HepG2 (cell line): ENCODE data around the gene DNAJC5. TPM values are rescaled to one million over a fixed set of nuclear protein-coding genes. Genes with fewer than 3 reads are reported as not detected.
A peak's percentile ranks its signal among the peaks of the same experiment; 100 is the strongest.

Experiments used
- DRAP1 ChIP-seq: IDR thresholded peaks from 2 replicates; pipeline ENCODE4 v1.6.1; 2016; ENCODE audit warnings: missing genetic modification reagents, missing compliant biosample characterization
- FOSL1 ChIP-seq: sonication (generic); formaldehyde crosslinking; IDR thresholded peaks from 2 replicates; pipeline ENCODE4 v1.9.0; 2021; ENCODE audit warnings: missing genetic modification reagents, borderline replicate concordance
- KLF12 ChIP-seq: sonication (generic); formaldehyde crosslinking; IDR thresholded peaks from 2 replicates; pipeline ENCODE4 v1.4.0; 2020; ENCODE audit warnings: missing genetic modification reagents, borderline replicate concordance
- MAF1 ChIP-seq: sonication (generic); formaldehyde crosslinking; IDR thresholded peaks from 2 replicates; pipeline ENCODE4 v1.5.0; 2020; ENCODE audit warnings: missing genetic modification reagents, borderline replicate concordance
- NFE2L2 ChIP-seq: fragments of 150-350 bp; IDR thresholded peaks from 2 replicates; pipeline ENCODE4 v1.6.1; 2014; ENCODE audit warnings: low read length
- NKX3-1 ChIP-seq: sonication (generic); formaldehyde crosslinking; IDR thresholded peaks from 2 replicates; pipeline ENCODE4 v1.5.0; 2020; ENCODE audit warnings: missing genetic modification reagents
- NR2F1 ChIP-seq, 2 experiments: fragments of 450-650 bp in 1 of 2; formaldehyde crosslinking in 1 of 2; IDR thresholded peaks; 2 replicates each; pipeline versions ENCODE4 v1.5.0 to v1.6.1; 2016 to 2020; ENCODE audit warnings: mild to moderate bottlenecking in 1 of 2, missing compliant biosample characterization in 1 of 2, missing genetic modification reagents in 1 of 2, moderate library complexity in 1 of 2
- RBM22 ChIP-seq: fragments of 200-400 bp; formaldehyde crosslinking; optimal IDR thresholded peaks from 2 replicates; pipeline ENCODE3; 2017; ENCODE audit warnings: mild to moderate bottlenecking, low read length, moderate library complexity
- SAFB2 ChIP-seq: sonication (generic); formaldehyde crosslinking; IDR thresholded peaks from 2 replicates; pipeline ENCODE4 v1.5.1; 2020; ENCODE audit warnings: missing genetic modification reagents, low read depth, mild to moderate bottlenecking, borderline replicate concordance
- SIN3B ChIP-seq: fragments of 150-350 bp; IDR thresholded peaks from 2 replicates; pipeline ENCODE4 v1.6.1; 2014; ENCODE audit warnings: low read length
- SIX1 ChIP-seq: sonication (generic); formaldehyde crosslinking; IDR thresholded peaks from 2 replicates; pipeline ENCODE4 v1.4.0; 2020; ENCODE audit warnings: missing genetic modification reagents, borderline replicate concordance
- YEATS4 ChIP-seq: sonication (generic); formaldehyde crosslinking; IDR thresholded peaks from 2 replicates; pipeline ENCODE4 v1.4.0; 2020; ENCODE audit warnings: missing genetic modification reagents, borderline replicate concordance
- ZBTB44 ChIP-seq: sonication (generic); formaldehyde crosslinking; IDR thresholded peaks from 2 replicates; pipeline ENCODE4 v1.4.0; 2020; ENCODE audit warnings: missing genetic modification reagents
- ZNF335 ChIP-seq: sonication (generic); formaldehyde crosslinking; IDR thresholded peaks from 2 replicates; pipeline ENCODE4 v1.4.0; 2020; ENCODE audit warnings: missing genetic modification reagents
- ZNF569 ChIP-seq: sonication (generic); formaldehyde crosslinking; IDR thresholded peaks from 2 replicates; pipeline ENCODE4 v1.5.0; 2020; ENCODE audit warnings: mild to moderate bottlenecking, missing genetic modification reagents, moderate library complexity, borderline replicate concordance
- polyA plus RNA-seq, 8 experiments: library from polyadenylated mRNA; depleted of rRNA in 3 of 8; stranded (reverse) in 7 of 8; unstranded in 1 of 8; fragments of >200 nt; fragmentation: Illumina TruSeq in 4 of 8; extraction: Trizol in 4 of 8; gene quantifications; 2 replicates each; pipeline versions ENCODE4 v1.2.1 to v1.2.3, GENCODE V29; 2011 to 2016; ENCODE audit warnings: low read depth in 4 of 8, missing spikeins in 1 of 8, mixed read lengths in 1 of 8; ENCODE audit not compliant: insufficient read depth in 1 of 8
- total RNA-seq, 5 experiments: library from RNA; depleted of rRNA; stranded (reverse); fragments of >200 nt; fragmentation: Illumina TruSeq; extraction: Trizol; gene quantifications; 2 replicates each; pipeline ENCODE4 v1.2.3, GENCODE V29; 2016; ENCODE audit warnings: low read depth in 1 of 5
- TF ChIP-seq, protein P1 (sequence below): sonication (generic); formaldehyde crosslinking; IDR thresholded peaks from one replicate; pipeline ENCODE4 v1.5.1; 2020; ENCODE audit warnings: mild to moderate bottlenecking, missing genetic modification reagents; ENCODE audit errors: not compliant biosample characterization
- TF ChIP-seq, protein P2 (sequence below): sonication (generic); formaldehyde crosslinking; IDR thresholded peaks from 2 replicates; pipeline ENCODE4 v1.8.0; 2022; ENCODE audit warnings: missing genetic modification reagents, mild to moderate bottlenecking, inconsistent platforms, borderline replicate concordance

The DNAJC5 gene
- total and polyA plus RNA-seq, 2 of the 13 experiments (the other 11 are each of a cell fraction or from before 2014, with no cell fraction given): 42.8 to 64.5 TPM

DNA sequence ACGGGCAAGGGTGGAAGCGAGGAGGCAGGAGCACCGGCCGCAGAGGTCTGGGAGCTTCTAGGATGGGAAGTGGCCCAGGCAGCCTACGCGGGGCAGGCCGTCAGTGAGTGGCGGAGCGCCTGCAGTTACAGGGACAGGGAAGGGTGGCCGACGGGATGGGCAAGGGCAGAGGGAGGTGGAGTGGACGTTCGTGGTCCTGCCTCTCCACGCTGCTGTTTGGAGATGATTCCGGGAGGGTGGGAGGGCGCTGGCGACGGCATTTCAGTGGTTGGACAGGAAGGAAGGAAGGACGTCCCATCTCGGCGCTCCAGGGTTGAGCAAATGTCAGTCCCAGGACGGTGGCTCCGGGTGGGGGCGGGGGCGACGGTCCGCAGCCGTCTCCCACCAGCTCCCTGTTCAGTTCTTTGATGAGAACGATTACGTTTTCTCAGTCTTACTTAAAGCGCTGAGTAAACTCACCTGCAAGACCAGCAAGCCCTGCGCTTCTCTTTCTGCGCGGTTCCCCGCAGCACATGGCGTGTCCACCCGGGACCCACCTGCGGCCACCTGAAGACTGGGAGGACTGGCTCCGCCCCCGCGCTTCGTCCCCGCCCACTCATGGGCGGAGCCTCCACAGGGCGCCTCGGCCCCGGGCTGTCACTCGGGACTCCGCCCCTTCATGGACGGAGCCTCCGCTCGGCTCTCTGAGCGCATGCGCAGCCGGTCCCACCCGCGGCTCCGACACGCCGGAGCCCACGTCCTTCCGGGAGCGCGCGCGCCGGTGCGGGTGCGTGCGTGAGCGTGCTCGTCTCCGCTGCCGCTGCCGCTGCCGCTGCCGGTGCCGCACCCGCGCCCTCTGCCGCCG, at the start of gene DNAJC5 (continued):
- TF ChIP-seq NR2F1 (CRISPR knock-in tag; IDR thresholded peaks at IDR 0.05) (no peak), ZNF335 (peak; percentile 33; the same call in 1 of the 2 replicates), SIX1 (CRISPR knock-in tag) (no peak), NFE2L2 (no peak), DRAP1 (CRISPR knock-in tag) (peak; percentile 85; the same call in 1 of the 2 replicates), KLF12 (peak; percentile 45), SAFB2 (CRISPR knock-in tag) (peak; percentile 36; the same call in 1 of the 2 replicates), SIN3B (no peak), YEATS4 (peak; percentile 66; the same call in 1 of the 2 replicates), ZNF569 (no peak), NKX3-1 (CRISPR knock-in tag) (no peak), RBM22 (no peak), ZBTB44 (CRISPR knock-in tag) (no peak), MAF1 (CRISPR knock-in tag) (no peak), FOSL1 (CRISPR knock-in tag) (no peak)
- TF ChIP-seq, protein P1, sequence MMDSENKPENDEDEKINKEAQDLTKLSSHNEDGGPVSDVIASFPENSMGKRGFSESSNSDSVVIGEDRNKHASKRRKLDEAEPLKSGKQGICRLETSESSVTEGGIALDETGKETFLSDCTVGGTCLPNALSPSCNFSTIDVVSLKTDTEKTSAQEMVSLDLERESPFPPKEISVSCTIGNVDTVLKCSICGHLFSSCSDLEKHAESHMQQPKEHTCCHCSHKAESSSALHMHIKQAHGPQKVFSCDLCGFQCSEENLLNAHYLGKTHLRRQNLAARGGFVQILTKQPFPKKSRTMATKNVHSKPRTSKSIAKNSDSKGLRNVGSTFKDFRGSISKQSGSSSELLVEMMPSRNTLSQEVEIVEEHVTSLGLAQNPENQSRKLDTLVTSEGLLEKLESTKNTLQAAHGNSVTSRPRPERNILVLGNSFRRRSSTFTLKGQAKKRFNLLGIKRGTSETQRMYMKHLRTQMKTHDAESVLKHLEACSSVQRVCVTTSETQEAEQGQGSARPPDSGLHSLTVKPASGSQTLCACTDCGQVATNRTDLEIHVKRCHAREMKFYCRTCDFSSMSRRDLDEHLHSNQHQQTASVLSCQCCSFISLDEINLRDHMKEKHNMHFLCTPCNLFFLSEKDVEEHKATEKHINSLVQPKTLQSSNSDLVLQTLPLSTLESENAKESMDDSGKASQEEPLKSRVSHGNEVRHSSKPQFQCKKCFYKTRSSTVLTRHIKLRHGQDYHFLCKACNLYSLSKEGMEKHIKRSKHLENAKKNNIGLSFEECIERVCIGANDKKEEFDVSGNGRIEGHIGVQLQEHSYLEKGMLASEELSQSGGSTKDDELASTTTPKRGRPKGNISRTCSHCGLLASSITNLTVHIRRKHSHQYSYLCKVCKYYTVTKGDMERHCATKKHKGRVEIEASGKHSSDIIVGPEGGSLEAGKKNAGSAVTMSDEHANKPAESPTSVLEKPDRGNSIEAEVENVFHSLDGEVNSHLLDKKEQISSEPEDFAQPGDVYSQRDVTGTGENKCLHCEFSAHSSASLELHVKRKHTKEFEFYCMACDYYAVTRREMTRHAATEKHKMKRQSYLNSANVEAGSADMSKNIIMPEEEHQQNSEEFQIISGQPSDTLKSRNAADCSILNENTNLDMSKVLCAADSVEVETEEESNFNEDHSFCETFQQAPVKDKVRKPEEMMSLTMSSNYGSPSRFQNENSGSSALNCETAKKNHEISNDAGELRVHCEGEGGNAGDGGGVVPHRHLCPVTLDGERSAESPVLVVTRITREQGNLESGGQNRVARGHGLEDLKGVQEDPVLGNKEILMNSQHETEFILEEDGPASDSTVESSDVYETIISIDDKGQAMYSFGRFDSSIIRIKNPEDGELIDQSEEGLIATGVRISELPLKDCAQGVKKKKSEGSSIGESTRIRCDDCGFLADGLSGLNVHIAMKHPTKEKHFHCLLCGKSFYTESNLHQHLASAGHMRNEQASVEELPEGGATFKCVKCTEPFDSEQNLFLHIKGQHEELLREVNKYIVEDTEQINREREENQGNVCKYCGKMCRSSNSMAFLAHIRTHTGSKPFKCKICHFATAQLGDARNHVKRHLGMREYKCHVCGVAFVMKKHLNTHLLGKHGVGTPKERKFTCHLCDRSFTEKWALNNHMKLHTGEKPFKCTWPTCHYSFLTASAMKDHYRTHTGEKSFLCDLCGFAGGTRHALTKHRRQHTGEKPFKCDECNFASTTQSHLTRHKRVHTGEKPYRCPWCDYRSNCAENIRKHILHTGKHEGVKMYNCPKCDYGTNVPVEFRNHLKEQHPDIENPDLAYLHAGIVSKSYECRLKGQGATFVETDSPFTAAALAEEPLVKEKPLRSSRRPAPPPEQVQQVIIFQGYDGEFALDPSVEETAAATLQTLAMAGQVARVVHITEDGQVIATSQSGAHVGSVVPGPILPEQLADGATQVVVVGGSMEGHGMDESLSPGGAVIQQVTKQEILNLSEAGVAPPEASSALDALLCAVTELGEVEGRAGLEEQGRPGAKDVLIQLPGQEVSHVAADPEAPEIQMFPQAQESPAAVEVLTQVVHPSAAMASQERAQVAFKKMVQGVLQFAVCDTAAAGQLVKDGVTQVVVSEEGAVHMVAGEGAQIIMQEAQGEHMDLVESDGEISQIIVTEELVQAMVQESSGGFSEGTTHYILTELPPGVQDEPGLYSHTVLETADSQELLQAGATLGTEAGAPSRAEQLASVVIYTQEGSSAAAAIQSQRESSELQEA (CRISPR knock-in tag): peak; percentile 87
- TF ChIP-seq, protein P2, sequence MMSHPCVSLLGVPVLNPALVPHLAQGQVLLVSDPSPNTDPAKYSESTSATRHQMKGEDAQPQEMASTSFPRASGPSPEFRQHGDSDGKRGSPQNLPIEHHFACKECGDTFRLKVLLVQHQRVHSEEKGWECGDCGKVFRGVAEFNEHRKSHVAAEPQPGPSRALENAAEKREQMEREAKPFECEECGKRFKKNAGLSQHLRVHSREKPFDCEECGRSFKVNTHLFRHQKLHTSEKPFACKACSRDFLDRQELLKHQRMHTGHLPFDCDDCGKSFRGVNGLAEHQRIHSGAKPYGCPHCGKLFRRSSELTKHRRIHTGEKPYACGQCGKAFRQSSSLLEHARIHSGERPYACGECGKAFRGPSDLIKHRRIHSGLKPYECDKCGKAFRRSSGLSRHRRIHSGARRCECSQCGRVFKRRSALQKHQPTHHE (CRISPR knock-in tag): no peak
